Measurements from ENCODE around the gene TFB1M. TPM values are rescaled to one million over a fixed set of nuclear protein-coding genes. Genes with fewer than 3 reads are reported as not detected.

The TFB1M gene
- total RNA-seq, 1 donor from 2014 or later = 31.2 TPM

DNA sequence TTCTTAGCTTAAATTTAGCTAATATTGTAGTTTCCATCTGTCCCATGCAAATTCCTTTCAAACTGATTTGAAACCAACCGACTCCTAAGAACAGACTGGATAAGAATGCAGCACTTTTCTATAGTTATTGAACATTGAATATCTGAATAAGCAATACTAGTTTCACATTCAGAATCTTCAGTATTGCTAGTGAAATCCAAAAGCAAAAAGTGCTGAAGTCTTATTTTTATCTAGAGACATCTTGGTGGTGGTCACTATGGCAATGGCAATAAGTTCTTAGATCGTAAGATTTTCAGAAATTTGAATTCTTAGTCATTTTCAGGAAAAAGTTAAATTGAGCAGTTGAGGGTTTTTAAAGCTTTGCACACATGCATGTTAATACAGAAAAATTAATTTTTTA, 2.7 kb downstream of the TFB1M start:
- intact Hi-C loops (cut with micrococcal nuclease) = loop anchor here (5.0 to 10.0 kb wide), 4 partner anchors 634 to 1963 kb away; no protein-coding TSS in a partner anchor
- Mint-ChIP-seq H3K9me3 (no peaks in the 10 kb centered on the region), H3K27me3 (ENCODE audit: insufficient read depth) (no peaks in the 10 kb centered on the region), H3K4me1 (ENCODE audit: low read depth) (peaks cover 47% of the 10 kb centered on the region), H3K4me3 (no peak overlapping the region), H3K36me3 (ENCODE audit: low read depth) (peaks cover 27% of the 10 kb centered on the region), H3K27ac (no peak overlapping the region)
- DNase-seq (ENCODE audit: low spot score) = no peak

DNA sequence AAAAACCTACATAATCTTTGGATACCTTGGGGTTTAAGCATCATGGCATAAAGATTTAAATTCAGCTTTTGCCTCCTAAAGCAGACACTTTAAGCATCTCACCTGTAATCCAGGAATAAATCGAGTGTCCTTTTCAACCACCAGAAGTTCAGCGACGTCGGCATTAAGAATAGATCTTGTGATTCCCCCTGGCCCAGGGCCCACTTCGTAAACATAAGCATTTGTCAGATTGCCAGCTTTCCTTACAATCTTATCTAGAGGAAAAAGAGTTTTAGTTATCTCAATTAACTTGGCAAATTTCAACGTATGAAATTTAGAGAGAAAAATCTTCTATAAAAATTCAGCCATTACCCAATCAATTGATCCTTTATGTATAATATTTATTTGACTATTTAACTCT, 3.2 kb downstream of the TFB1M start:
- no peak for DNase-seq (ENCODE audit: low spot score)
- peaks cover 43% of the 10 kb centered on the region for H3K4me1 Mint-ChIP-seq (ENCODE audit: low read depth)
- H3K36me3 Mint-ChIP-seq (ENCODE audit: low read depth) = peaks cover 30% of the 10 kb centered on the region
- H3K4me3 Mint-ChIP-seq = no peak overlapping the region
- no peaks in the 10 kb centered on the region for H3K9me3 Mint-ChIP-seq
- H3K27ac Mint-ChIP-seq = no peak overlapping the region
- H3K27me3 Mint-ChIP-seq (ENCODE audit: insufficient read depth) = no peaks in the 10 kb centered on the region
- intact Hi-C loops (cut with micrococcal nuclease) = loop anchor here (5.0 to 10.0 kb wide), 4 partner anchors 634 to 1964 kb away; no protein-coding TSS in a partner anchor

DNA sequence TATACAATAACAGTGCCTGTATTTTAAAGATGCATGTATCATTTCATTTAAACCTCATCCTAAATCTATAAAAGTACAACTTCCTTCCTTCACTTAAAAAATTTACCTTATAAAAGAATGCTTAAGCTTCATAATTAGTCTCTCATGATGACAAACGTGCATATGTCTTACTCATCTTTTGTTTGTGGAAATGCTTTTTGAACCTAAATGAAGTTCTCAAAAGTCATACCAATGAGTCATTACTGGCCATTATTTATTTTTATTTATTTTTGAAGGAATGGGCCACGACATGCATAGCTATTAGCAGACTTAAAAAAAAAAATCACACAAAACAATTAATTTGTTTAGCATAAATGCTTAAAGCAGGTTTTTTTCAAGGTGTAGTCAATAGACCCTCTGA, 3.7 kb downstream of the TFB1M start:
- Mint-ChIP-seq H3K27me3 (ENCODE audit: insufficient read depth) (no peaks in the 10 kb centered on the region), H3K4me1 (ENCODE audit: low read depth) (peaks cover 41% of the 10 kb centered on the region), H3K4me3 (no peak overlapping the region), H3K9me3 (no peaks in the 10 kb centered on the region), H3K27ac (no peak overlapping the region), H3K36me3 (ENCODE audit: low read depth) (peaks cover 32% of the 10 kb centered on the region)
- intact Hi-C loops (cut with micrococcal nuclease) = loop anchor here (5.0 to 10.0 kb wide), 4 partner anchors 633 to 1964 kb away; no protein-coding TSS in a partner anchor
- no peak for DNase-seq (ENCODE audit: low spot score)

DNA sequence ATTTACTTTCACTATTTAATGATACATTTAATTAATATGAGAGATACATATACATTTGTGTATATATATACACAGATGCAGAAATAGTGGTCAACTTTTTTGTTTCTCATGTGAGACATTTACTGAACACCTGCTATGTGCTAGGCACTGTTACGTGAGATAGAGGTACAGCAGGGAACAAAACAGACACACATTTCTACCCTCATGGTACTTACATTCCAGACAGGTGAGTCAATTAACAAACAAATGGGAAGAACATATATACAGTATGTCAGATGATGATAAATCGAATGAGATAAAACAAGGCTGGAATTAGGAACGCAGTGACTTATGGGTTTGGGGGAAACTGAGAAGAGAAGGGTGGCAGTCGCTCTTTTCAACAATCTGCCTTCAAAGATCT, 5.1 kb downstream of the TFB1M start:
- intact Hi-C loops (cut with micrococcal nuclease) = no loop called here
- no peak overlapping the region for H3K4me3 Mint-ChIP-seq
- peaks cover 31% of the 10 kb centered on the region for H3K4me1 Mint-ChIP-seq (ENCODE audit: low read depth)
- DNase-seq (ENCODE audit: low spot score) = no peak
- H3K27ac Mint-ChIP-seq = no peak overlapping the region
- H3K36me3 Mint-ChIP-seq (ENCODE audit: low read depth) = peaks cover 37% of the 10 kb centered on the region
- H3K9me3 Mint-ChIP-seq = no peaks in the 10 kb centered on the region
- H3K27me3 Mint-ChIP-seq (ENCODE audit: insufficient read depth) = no peaks in the 10 kb centered on the region

DNA sequence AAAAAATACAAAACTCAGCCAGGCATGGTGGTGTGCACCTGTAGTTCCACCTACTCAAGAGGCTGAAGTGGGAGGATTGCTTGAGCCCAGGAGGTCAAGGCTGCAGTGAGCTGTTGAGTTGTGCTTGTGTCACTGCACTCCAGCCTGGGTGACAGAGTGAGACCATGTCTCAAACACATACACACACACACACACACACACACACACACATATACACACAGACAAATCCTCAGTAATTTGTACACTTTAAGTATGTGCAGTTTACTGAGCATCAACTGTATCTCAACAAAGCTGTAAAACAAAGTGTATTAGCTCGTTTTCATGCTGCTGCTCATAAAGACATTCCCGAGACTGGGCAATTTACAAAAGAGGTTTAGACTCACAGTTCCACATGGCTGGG, 7.3 kb downstream of the TFB1M start:
- no peak overlapping the region for H3K27ac Mint-ChIP-seq
- H3K36me3 Mint-ChIP-seq (ENCODE audit: low read depth) = peaks cover 35% of the 10 kb centered on the region
- no peak overlapping the region for H3K4me3 Mint-ChIP-seq
- peaks cover 12% of the 10 kb centered on the region for H3K4me1 Mint-ChIP-seq (ENCODE audit: low read depth)
- no peaks in the 10 kb centered on the region for H3K9me3 Mint-ChIP-seq
- DNase-seq (ENCODE audit: low spot score) = no peak
- intact Hi-C loops (cut with micrococcal nuclease) = no loop called here
- H3K27me3 Mint-ChIP-seq (ENCODE audit: insufficient read depth) = no peaks in the 10 kb centered on the region

DNA sequence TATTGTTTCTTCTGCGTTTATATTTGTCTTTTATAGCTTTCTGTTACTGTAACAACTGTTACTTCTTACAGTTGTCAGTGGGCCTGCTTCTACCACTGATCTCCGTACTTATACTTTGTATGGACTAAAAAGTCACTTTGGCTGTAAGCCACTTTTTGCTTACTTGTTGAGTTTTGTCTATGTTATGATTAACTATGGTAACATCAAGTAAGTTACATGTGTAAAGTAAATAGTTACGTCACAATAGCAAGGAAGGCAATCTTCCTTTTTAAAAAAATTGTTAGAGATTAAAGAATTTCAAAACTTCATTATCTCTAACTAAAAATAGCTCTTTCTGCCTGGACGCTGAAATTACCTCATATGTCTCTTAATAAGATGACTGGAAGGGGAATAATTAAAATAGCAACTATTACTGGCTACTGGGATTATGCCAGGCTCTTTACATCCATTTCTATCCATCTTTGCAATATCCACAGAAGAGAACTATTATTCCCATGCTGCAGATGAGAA, 10.9 kb downstream of the TFB1M start:
- Mint-ChIP-seq H3K4me1 (ENCODE audit: low read depth) (no peaks in the 10 kb centered on the region), H3K9me3 (no peaks in the 10 kb centered on the region), H3K36me3 (ENCODE audit: low read depth) (peaks cover 31% of the 10 kb centered on the region), H3K27ac (no peak overlapping the region), H3K4me3 (no peak overlapping the region), H3K27me3 (ENCODE audit: insufficient read depth) (no peaks in the 10 kb centered on the region)
- no peak for DNase-seq (ENCODE audit: low spot score)
- intact Hi-C loops (cut with micrococcal nuclease) = no loop called here

DNA sequence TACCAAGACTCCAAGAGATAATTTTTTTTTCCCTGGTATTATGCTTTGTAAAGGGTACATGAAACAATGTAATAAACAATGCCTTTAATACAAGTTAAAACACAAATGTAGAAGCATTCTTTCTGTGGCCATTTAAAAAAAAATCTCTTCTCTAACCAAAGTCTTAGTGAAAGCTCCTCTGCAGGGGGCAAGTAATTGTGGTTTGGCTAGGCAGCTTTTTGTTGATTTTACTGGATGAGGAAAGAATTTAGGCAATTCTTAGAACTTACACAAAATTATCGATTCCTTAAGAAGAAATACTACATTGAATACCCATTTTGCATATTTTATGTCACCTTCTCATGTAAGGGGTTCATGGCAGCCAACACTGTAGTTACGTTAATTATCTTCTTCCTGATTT, 12.4 kb downstream of the TFB1M start:
- Mint-ChIP-seq H3K27ac (no peak overlapping the region), H3K36me3 (ENCODE audit: low read depth) (peaks cover 31% of the 10 kb centered on the region), H3K9me3 (no peaks in the 10 kb centered on the region), H3K4me3 (no peak overlapping the region), H3K27me3 (ENCODE audit: insufficient read depth) (no peaks in the 10 kb centered on the region), H3K4me1 (ENCODE audit: low read depth) (peaks cover 7% of the 10 kb centered on the region)
- no peak for DNase-seq (ENCODE audit: low spot score)
- intact Hi-C loops (cut with micrococcal nuclease) = no loop called here

DNA sequence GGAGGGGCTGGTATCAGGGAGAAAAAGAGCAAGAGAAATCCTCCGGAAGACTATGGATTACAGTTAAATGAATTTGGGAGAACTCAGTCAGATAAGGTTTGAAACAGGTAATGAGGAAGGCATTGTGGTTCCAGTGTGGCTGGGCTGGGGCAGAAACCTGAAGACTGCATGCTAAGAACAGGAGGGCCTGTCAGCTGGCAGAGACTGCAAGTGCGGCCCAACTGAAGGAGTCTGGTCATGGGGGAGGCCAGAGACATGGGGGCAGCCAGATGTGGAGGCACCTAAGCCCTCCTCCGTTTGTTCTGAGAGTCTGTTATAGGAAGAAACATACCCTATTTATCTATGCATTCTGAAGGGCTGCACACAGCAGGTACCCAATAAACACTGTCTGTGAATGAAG, 16.6 kb downstream of the TFB1M start:
- Mint-ChIP-seq H3K9me3 (no peaks in the 10 kb centered on the region), H3K27ac (no peak overlapping the region), H3K36me3 (ENCODE audit: low read depth) (peaks cover 29% of the 10 kb centered on the region), H3K27me3 (ENCODE audit: insufficient read depth) (no peaks in the 10 kb centered on the region), H3K4me3 (no peak overlapping the region), H3K4me1 (ENCODE audit: low read depth) (peaks cover 7% of the 10 kb centered on the region)
- no peak for DNase-seq (ENCODE audit: low spot score)
- intact Hi-C loops (cut with micrococcal nuclease) = no loop called here

DNA sequence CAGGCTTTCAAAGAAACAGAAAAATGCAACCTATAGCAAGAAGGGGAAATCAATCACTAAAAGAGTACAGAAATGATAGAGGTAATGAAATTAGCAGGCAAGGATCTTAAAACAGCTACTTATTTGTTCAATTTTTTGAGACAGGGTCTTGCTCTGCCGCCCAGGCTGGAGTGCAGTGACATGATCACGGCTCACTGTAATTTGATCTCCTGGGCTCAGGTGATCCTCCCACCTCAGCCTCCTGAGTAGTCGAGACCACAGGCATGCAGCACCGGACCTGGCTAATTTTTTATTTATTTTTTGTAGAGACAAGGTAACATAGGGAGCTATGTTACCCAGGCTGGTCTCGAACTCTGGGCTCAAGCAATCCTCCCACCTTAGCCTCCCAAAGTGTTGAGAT, 21.6 kb downstream of the TFB1M start:
- Mint-ChIP-seq H3K4me3 (no peak overlapping the region), H3K27ac (no peak overlapping the region), H3K27me3 (ENCODE audit: insufficient read depth) (no peaks in the 10 kb centered on the region), H3K36me3 (ENCODE audit: low read depth) (peaks cover 42% of the 10 kb centered on the region), H3K9me3 (no peaks in the 10 kb centered on the region), H3K4me1 (ENCODE audit: low read depth) (peaks cover 12% of the 10 kb centered on the region)
- intact Hi-C loops (cut with micrococcal nuclease) = no loop called here
- DNase-seq (ENCODE audit: low spot score) = no peak

DNA sequence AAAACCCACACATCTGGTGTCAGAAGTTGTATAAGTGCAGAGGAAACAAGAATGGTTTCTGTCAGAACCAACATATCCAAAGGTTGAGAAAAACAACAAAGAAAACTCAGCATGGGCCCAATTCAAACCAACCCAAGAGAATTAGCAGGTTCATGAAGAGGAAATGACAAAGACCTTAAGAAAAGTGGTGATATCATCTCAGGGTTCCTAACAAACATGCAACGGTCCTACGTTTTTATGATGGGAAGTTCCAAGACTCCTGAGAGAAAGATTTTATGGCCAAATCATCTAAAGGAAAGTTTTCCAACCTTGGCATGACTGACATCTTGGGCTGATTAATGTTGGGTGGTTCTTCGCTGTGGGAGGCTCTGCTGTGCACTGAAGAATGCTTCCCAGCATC, 23.0 kb downstream of the TFB1M start:
- Mint-ChIP-seq H3K27me3 (ENCODE audit: insufficient read depth) (no peaks in the 10 kb centered on the region), H3K36me3 (ENCODE audit: low read depth) (peaks cover 37% of the 10 kb centered on the region), H3K9me3 (no peaks in the 10 kb centered on the region), H3K4me1 (ENCODE audit: low read depth) (peaks cover 7% of the 10 kb centered on the region), H3K4me3 (no peak overlapping the region), H3K27ac (no peak overlapping the region)
- intact Hi-C loops (cut with micrococcal nuclease) = no loop called here
- no peak for DNase-seq (ENCODE audit: low spot score)

DNA sequence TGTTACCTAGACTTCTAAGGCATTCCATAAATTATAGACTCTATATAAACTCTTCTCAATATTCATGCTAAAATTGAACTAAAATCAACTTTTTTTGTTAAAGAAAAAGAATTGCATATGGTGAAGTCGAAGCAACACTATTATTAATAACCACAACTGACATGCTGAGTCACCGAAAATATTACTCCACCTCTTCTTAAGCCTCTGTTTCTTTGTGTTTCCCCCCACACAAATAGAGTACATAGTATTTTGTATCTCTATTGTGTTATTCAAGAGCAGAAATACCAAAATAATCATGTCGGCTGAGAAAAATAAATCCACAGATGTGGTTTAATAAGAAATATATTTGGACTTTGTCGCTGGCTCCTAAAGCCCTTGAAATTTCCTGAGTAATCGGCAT, 23.8 kb downstream of the TFB1M start:
- no peaks in the 10 kb centered on the region for H3K27me3 Mint-ChIP-seq (ENCODE audit: insufficient read depth)
- intact Hi-C loops (cut with micrococcal nuclease) = no loop called here
- H3K36me3 Mint-ChIP-seq (ENCODE audit: low read depth) = peaks cover 39% of the 10 kb centered on the region
- no peaks in the 10 kb centered on the region for H3K9me3 Mint-ChIP-seq
- no peak overlapping the region for H3K27ac Mint-ChIP-seq
- H3K4me1 Mint-ChIP-seq (ENCODE audit: low read depth) = peaks cover 7% of the 10 kb centered on the region
- no peak overlapping the region for H3K4me3 Mint-ChIP-seq
- DNase-seq (ENCODE audit: low spot score) = no peak

DNA sequence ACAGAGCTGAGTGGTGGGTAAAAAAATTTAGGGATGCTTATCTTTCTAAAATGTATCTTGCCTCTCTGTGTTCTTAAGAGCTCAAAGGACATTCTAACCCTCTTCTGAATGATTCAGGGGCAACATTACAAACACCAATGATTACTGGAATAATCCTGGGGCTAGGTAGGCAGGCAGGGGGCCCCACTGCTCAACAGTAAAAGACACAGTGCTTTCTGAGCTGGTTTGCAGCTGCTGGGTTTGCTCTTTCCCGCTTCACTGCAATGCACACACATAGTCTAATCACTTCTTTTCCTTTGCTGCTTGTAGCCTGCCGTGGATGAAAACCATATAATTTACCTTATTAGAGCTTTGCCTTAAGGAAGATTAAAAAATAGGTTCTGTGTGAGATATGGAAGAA, 26.5 kb downstream of the TFB1M start:
- Mint-ChIP-seq H3K36me3 (ENCODE audit: low read depth) (peaks cover 45% of the 10 kb centered on the region), H3K9me3 (no peaks in the 10 kb centered on the region)

DNA sequence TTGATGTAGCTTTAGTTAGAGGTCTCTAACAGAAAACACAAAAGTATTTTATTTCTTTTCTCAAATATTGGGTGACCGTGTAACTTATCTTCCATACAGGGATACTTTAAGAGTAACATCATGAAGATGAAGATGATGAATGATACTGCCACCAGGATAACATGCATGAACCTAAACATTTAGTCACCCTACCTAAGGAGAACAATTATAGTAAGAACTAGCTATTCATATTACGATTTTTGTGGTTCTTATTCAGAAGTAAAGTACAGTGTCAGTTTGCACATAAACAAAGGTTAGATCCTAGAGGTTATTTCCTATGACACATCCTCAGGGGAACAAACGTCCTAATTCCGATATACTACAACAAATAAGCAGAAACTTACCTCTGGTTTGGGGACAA, 29.5 kb downstream of the TFB1M start:
- Mint-ChIP-seq H3K4me3 (no peak overlapping the region), H3K27ac (no peak overlapping the region), H3K9me3 (no peaks in the 10 kb centered on the region), H3K4me1 (ENCODE audit: low read depth) (peaks cover 6% of the 10 kb centered on the region), H3K27me3 (ENCODE audit: insufficient read depth) (no peaks in the 10 kb centered on the region), H3K36me3 (ENCODE audit: low read depth) (peaks cover 40% of the 10 kb centered on the region)
- intact Hi-C loops (cut with micrococcal nuclease) = no loop called here
- no peak for DNase-seq (ENCODE audit: low spot score)

More for the DNA sequence above, 26.5 kb downstream of the TFB1M start:
- Mint-ChIP-seq H3K4me3 (no peak overlapping the region), H3K27ac (no peak overlapping the region), H3K27me3 (ENCODE audit: insufficient read depth) (no peaks in the 10 kb centered on the region), H3K4me1 (ENCODE audit: low read depth) (peaks cover 7% of the 10 kb centered on the region)
- DNase-seq (ENCODE audit: low spot score) = no peak
- intact Hi-C loops (cut with micrococcal nuclease) = no loop called here
